Hematopoietic multipotent progenitor cell treated with erythropoietin and hydrocortisone succinate and interleukin-3 and kit ligand, for 17 days (in vitro differentiated cells): ENCODE measurements around the gene FGFR3.

Experiments
- DNase-seq: peaks from one replicate; pipeline ENCODE4 v3.0.0-alpha.2; 2015; ENCODE audit warnings: low spot score

Gene FGFR3

DNA sequence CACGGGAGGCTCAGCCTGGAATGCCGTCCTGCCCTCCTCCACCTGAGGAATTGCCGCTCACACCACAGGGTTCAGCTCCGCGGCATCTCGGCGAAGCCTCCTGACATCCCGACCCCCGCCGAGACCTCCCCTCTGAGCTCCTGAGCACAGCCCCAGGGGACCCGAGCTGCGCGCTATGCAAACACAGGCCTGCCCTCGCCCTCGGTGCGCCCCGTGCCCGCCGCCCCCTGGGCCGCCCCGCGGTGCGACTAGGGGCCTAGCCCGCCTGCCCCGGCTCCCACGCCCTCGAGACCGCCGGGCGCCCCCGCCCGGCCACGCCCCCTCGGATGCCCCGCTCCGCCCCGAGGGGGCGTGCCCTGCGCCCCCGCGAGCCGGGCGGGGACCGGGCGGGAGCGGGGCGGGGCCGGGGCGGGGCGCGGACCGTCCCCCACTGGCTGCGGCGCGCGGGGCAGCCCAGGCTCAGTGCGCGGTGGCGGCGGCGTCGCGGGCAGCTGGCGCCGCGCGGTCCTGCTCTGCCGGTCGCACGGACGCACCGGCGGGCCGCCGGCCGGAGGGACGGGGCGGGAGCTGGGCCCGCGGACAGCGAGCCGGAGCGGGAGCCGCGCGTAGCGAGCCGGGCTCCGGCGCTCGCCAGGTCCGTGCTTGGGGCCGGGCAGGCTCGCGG lies at the start of gene FGFR3:
FGFR3 (plus strand) TSS at position 462 of the 664 bp plus-strand sequence. CDS start 642 bp downstream, outside the sequence.
- peak; percentile 52 for DNase-seq

DNA sequence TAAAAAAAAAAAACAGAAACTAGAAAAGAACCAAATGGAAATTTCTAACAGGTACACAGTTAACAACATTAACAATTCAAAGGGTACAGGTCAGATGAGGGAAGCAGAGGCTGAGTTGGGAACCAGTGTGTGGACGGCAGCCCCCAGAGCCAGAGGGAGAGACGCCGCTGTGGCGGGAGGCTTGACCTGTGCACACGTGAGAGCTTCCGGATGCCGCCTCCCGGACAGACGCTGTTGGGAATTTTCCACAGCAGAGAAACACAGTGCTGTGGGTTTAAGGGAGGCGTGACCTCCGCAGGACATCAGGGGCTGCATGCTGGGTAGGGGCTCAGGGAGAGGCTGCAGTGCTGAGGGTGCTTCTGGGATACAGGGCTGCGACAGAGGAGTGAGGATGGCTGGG lies 49.5 kb upstream of the FGFR3 start:
- DNase-seq: no peak

GRCh38 chr4:1743975-1744374 lies 49.1 kb upstream of the FGFR3 start:
- DNase-seq: no peak

- DNase-seq: no peak
Measured at GRCh38 chr4:1744552-1744951, 48.5 kb upstream of the FGFR3 start.

DNA sequence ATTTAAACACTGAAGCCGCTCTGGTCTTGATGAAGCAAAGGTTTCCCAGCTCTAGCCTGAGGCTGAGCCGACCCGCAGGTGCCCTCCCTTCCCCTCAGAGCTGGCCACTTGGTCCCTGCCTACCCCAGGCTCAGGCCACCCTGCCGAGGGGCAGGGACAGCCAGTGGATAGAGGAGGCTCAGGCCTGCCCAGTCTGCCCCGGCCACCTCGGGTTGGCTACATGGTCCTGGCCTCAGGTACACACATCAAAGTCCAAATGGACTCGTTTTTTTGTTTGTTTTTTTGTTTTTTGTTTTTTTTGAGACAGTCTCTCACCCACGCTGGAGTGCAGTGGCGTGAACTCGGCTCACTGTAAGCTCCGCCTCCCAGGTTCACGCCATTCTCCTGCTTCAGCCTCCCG lies 47.9 kb upstream of the FGFR3 start:
- DNase-seq: no peak

- no peak for DNase-seq
Measured at GRCh38 chr4:1745697-1746096, 47.4 kb upstream of the FGFR3 start.

GRCh38 chr4:1746265-1746691 lies 46.8 kb upstream of the FGFR3 start:
- peak; percentile 63 for DNase-seq

GRCh38 chr4:1746919-1747602 lies 46.0 kb upstream of the FGFR3 start:
- DNase-seq: no peak

DNA sequence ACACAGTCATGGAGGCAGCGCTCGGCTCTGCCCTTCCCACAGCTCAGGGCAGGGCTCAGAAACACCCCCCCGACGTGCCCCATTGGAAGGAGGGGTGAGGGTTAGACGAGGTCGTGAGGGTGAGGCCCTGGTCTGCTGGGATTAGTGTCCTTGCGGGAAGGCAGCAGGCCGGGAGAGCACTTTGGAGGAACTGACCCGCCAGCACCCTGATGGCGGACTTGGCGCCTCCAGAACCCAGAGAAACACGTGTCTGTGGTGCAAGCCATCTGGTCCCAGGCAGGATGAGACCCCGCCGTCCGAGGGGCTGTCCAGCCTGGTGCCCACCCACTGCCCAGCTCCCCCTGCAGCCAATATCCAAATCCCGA lies 45.5 kb upstream of the FGFR3 start:
- no peak for DNase-seq

GRCh38 chr4:1748465-1748995 lies 44.6 kb upstream of the FGFR3 start:
- peak; percentile 76 for DNase-seq

DNA sequence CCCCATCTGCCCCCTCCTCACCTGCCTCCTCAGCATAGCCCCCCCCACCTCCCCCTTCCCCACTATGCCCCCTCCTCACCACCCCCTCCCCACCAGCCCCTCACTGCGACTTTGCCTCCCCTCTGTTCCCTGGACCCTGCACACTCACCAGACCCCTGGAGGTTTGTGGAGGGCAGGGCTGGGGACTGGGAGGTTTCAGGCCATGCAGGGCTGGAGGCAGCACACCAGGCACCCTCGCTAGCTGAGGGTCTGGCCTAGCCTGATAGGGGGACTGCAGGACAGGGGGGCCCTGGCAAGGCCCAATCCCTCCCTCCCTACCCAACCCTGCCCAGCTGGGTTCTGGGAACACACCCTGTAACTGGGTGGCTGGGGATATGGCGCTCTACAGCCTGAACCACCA lies 43.7 kb upstream of the FGFR3 start:
- no peak for DNase-seq

DNA sequence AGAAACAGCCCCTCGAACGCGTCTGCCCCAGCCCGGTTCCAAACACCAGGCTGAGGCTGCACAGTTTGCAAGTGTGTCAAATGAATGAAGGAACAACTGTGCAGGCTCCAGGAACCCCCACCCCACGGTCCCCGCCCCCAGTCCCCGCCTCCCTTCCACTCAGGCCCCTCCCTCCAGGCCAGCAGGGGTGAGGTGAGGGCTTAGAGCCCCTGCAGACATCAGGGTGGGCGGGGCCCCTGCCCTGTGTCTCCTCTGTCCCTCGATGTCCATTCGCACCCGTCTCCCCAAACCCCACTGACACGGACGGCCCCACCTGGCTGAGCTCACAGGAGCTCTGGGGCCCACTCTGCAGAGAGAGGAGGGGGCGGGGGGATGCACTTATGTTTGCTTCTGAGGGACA lies 43.3 kb upstream of the FGFR3 start:
- DNase-seq: no peak

GRCh38 chr4:1750381-1751154 lies 42.5 kb upstream of the FGFR3 start:
- DNase-seq: no peak

GRCh38 chr4:1751155-1751918 lies 41.8 kb upstream of the FGFR3 start:
- no peak for DNase-seq

GRCh38 chr4:1751919-1752283 lies 41.2 kb upstream of the FGFR3 start:
- DNase-seq: no peak

- no peak for DNase-seq
Measured at GRCh38 chr4:1752284-1753041, 40.6 kb upstream of the FGFR3 start.

- no peak for DNase-seq
Measured at GRCh38 chr4:1753294-1753696, 39.8 kb upstream of the FGFR3 start.

GRCh38 chr4:1753697-1754311 lies 39.3 kb upstream of the FGFR3 start:
- no peak for DNase-seq

DNA sequence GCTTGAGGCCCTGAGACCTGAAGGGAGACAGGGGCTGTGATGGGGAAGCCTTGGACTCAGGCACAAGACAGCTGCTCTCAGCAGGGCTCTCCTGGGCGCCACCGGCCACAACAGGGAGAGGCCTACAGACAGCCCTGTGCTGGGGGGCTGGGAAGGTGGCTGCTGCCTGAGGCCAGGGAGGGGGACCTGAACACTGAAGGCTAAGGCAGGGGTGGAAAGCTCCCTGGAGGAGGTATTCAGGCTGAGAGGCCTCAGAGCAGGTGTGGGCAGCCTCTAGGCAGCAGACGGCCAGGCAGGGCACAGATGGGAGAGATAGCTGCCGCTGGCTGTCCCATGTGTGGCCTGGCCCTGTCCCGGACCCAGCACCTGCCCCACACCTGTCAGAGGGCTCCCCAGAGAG lies 38.8 kb upstream of the FGFR3 start:
- no peak for DNase-seq

GRCh38 chr4:1755297-1755696 lies 37.8 kb upstream of the FGFR3 start:
- no peak for DNase-seq

DNA sequence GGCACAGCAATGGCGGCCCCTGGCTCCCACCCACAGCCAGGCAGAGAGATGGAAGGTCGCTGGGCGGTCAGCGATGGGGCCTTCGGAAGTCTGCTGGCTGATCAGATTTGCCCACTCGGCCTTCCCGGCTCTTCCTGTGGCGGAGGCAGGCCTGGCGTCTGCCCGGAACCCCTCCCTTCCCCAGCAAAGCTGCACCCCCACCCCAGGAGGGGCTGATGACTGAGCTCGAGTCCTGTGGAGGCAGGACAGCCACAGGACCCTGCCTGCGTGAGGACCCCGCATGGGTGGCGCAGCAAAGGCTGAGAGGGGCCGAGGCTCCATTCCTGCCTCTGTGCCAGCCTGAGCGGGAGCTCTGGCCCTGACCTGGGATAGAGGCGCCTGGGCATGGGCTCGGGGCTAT lies 37.0 kb upstream of the FGFR3 start:
- no peak for DNase-seq
